Skeletal muscle tissue (tissue), 4 donors: ENCODE data around the gene FRMD3. TPM values are rescaled to one million over a fixed set of nuclear protein-coding genes. Genes with fewer than 3 reads are reported as not detected.

Experiments
- H3K27ac ChIP-seq: one replicate; pipeline ENCODE4 v1.7.0; 2013; ENCODE audit warnings: mild to moderate bottlenecking, low read depth, low read length, inconsistent platforms
- H3K27me3 ChIP-seq, 3 donors: one replicate each; pipeline ENCODE4 v1.7.0; 2013; ENCODE audit warnings: low read length in 3 of 3; ENCODE audit not compliant: control insufficient read depth in 3 of 3, insufficient read depth in 3 of 3
- H3K36me3 ChIP-seq, 3 donors: one replicate each; pipeline ENCODE4 v1.7.0; 2013; ENCODE audit warnings: low read length in 3 of 3; ENCODE audit not compliant: control insufficient read depth in 3 of 3, insufficient read depth in 3 of 3
- H3K4me1 ChIP-seq, 3 donors: one replicate each; pipeline ENCODE4 v1.7.0; 2013; ENCODE audit warnings: low read length in 3 of 3, mild to moderate bottlenecking in 3 of 3; ENCODE audit not compliant: control insufficient read depth in 3 of 3, insufficient read depth in 3 of 3
- H3K4me3 ChIP-seq, 3 donors: one replicate each; pipeline ENCODE4 v1.7.0; 2013; ENCODE audit warnings: low read length in 3 of 3
- H3K9ac ChIP-seq, 3 donors: one replicate each; pipeline ENCODE4 v1.7.0; 2013; ENCODE audit warnings: low read length in 3 of 3, mild to moderate bottlenecking in 3 of 3, moderate library complexity in 2 of 3, low read depth in 1 of 3
- H3K9me3 ChIP-seq, 3 donors: one replicate each; pipeline ENCODE4 v1.7.0; 2013; ENCODE audit warnings: low read length in 3 of 3; ENCODE audit not compliant: control insufficient read depth in 3 of 3
- total RNA-seq: library from RNA; depleted of rRNA; stranded (reverse); fragments of >200 nt; gene quantifications from one replicate; pipeline ENCODE4 v1.2.3, GENCODE V29; 2014
- donor health status: Osteomylitis.

Gene FRMD3
- total RNA-seq: 27.7 TPM

DNA sequence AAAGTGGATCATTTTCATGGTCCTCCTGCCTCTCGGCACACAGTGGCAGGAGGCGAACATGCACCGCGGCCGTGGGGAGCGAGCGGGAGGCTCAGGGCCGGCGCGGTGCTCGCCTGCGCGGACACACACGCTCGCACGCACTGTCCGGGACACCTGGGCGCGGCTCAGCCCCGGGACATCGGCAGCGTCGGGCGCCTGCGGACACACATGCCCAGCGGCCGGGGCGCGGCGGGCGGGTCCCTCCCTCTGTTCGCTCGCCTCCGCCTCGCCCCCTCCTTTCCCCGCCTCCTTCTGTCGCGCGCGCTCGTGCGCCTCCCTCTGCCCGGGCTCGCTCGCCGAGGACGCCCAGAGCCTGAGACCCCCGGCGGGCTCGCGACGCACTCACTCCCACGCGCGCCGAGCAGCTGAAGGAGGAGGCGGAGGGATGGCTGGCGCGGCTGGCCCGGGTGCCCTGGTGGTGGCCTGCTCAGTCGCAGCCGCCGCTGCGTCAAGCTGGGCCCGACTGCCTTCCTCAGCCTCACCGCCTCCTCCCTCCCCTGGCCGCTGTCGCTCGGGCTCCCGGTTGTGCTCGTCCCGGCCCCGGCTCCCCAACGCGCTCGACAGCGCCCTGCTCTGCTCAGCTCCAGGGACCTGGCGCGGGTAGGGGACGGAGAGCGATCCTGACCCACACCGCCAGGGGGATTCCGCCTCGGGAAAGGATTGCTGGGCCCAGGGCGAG, at the start of gene FRMD3:
TSS of gene FRMD3 (minus strand) at position 230 of the 718 bp plus-strand sequence. CDS start at position 60, 170 bp downstream.
- H3K27ac ChIP-seq: peak within 1 kb of the TSS; percentile 38
- H3K9ac ChIP-seq: peak within 1 kb of the TSS; percentile 57 to 76 (median 66)

DNA sequence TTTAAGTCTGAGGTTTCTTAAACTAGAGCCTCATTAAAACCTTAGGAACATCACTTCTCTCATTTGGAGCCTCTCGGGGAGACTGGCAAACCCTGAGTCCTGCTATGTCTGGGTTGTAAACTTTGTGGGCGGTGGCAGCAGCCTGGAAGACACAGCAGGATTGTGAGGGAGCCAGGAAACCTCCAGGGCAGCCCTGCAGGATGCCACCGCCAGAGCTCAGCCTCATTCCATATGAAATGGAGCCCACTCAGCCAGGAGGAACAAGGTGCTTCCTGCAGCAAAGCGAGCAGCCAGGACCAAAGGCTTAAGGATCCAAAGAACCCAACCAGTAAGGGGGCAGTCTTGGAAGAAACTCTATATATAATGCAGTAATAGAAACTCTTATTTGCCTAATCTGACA, 46.8 kb upstream of the FRMD3 start:
- Histone ChIP-seq H3K9me3 (no peaks in the 10 kb centered on the region), H3K36me3 (peaks cover 0 to 13% (median 0%) of the 10 kb centered on the region in 3 donors), H3K27me3 (no peaks in the 10 kb centered on the region), H3K27ac (no peak overlapping the region), H3K9ac (no peak overlapping the region), H3K4me1 (no peaks in the 10 kb centered on the region), H3K4me3 (no peak overlapping the region)

More for the DNA sequence above, at the start of gene FRMD3:
- Histone ChIP-seq H3K27me3 (peaks cover 6 to 13% (median 7%) of the 10 kb centered on the region in 3 donors), H3K4me3 (peak within 1 kb of the TSS; percentile 71 to 78 (median 77)), H3K36me3 (no peaks in the 10 kb centered on the region), H3K4me1 (peaks cover 18 to 19% (median 18%) of the 10 kb centered on the region in 3 donors), H3K9me3 (no peaks in the 10 kb centered on the region)

DNA sequence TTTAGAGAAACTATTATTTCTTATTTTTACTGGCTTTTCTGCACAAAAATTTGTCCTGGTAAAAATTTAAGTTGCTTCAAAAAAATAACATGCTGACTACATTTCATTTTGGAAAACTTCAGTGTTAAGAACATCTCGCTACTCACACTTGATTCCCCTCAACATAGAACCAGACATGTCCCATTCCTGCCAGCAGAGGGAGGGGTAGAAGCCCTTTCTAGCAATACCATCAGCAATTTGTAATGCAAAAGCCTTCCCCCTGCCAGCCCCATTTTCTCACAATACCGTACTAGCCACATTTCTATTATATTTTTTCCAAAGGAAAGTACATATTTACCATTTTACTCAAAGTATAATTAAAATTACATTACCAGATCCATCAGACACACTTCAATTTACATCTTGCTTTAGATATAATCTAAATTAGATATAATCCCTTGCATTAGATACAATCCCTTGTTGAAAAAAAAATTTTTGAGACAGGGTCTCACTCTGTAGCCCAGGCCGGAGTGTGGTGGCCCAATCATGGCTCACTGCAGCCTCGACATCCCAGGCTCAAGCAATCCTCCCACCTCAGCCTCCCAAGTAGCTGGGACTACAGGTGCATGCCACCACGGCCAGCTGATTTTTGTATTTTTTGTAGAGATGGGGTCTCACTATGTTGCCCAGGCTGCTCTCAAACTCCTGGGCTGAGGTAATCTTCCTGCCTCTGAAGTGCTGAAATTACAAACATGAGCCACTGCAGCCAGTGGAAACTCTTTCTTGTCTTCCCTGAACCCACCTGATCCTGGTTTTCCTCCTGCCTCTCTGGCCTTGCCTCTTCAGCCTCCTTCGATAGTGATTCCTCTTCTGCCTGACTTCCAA, 45.2 kb upstream of the FRMD3 start:
- no peak overlapping the region for H3K27ac ChIP-seq
- H3K9me3 ChIP-seq: no peaks in the 10 kb centered on the region
- H3K27me3 ChIP-seq: no peaks in the 10 kb centered on the region
- H3K36me3 ChIP-seq: peaks cover 0 to 13% (median 0%) of the 10 kb centered on the region in 3 donors
- no peaks in the 10 kb centered on the region for H3K4me1 ChIP-seq
- H3K9ac ChIP-seq: no peak overlapping the region
- H3K4me3 ChIP-seq: no peak overlapping the region

DNA sequence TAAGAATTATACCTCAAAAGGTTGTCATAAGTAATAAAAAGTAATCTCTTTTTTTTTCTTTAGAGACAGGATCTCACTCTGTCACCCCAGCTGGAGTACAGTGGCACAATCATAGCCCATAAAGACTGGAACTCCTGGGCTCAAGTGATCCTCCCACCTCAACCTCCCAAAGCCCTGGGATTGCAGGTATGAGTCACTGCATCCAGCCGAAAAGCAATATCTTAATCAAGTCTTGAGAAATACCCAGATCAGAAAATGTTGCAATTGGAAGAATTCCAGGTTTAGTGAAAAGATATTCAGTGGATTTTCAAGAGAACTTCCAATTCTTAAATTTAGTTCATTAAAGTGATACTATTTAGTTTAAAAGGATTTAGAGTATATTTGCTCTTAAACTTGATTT, 43.8 kb upstream of the FRMD3 start:
- Histone ChIP-seq H3K27ac (no peak overlapping the region), H3K4me1 (no peaks in the 10 kb centered on the region), H3K36me3 (peaks cover 0 to 13% (median 0%) of the 10 kb centered on the region in 3 donors), H3K27me3 (no peaks in the 10 kb centered on the region), H3K9ac (no peak overlapping the region), H3K4me3 (no peak overlapping the region), H3K9me3 (no peaks in the 10 kb centered on the region)

DNA sequence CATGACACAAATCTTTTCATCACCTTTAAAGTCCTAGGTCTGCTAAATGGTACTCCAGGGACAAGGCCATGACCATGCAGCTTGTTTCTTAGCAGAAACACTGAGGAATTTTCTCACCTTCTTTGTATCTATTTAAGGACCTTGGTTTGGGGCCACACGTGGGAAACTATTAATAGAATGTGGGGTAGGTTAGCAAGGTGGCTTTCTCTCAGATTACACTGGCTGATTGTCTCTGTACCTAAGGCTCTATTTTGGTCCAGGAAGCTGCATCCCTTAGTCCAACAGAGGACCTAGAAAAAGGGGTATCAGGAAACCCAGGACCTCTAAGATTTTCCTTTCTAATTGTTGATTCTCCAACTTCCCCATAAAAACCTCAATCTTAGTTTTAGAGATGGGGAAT, 36.3 kb upstream of the FRMD3 start:
- Histone ChIP-seq H3K9me3 (no peaks in the 10 kb centered on the region), H3K4me1 (peaks cover 5 to 9% (median 9%) of the 10 kb centered on the region in 3 donors), H3K4me3 (no peak overlapping the region), H3K9ac (no peak overlapping the region), H3K27me3 (no peaks in the 10 kb centered on the region), H3K36me3 (no peaks in the 10 kb centered on the region), H3K27ac (no peak overlapping the region)

DNA sequence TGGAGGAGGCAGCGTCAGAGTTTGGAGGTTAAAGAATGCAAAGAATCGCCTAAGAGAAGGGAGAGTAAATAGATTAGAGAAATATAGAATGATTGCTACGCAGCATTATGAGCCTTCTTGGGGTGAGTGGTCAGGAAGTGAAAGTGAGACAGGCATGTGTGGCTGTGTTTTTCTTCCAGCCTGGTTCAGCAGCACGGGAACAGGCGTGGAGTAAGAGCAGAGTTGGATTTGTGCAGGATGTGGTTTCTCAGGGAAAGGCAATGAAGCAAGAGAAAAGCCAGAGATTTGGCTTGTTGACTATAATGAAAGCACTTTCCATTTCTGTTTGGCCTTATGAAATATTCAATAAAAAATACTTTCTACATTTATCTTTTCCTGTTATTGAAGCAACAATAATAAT, 34.3 kb upstream of the FRMD3 start:
- Histone ChIP-seq H3K27ac (no peak overlapping the region), H3K27me3 (no peaks in the 10 kb centered on the region), H3K9me3 (no peaks in the 10 kb centered on the region), H3K36me3 (no peaks in the 10 kb centered on the region), H3K4me1 (peaks cover 9 to 14% (median 9%) of the 10 kb centered on the region in 3 donors), H3K4me3 (no peak overlapping the region), H3K9ac (no peak overlapping the region)

DNA sequence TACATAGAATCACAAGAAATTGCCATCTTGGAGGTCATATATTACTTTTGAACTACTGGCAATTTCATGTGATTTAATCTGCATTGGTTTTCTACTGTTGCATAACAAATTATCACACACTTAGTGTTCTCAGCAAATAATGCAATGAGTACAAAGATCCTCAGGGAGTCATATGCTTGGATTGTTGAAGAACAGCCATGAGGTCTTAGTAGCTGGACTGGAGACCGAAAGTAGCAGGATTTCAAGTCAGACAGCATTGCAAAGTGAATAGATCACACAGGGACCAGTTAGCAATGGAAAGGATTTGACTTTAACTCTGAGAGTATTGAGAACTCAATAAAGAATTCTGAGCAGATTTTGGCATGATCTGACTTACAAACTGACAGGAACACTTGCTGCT, 32.2 kb upstream of the FRMD3 start:
- H3K36me3 ChIP-seq: no peaks in the 10 kb centered on the region
- H3K9ac ChIP-seq: no peak overlapping the region
- H3K27ac ChIP-seq: no peak overlapping the region
- H3K9me3 ChIP-seq: no peaks in the 10 kb centered on the region
- H3K4me3 ChIP-seq: no peak overlapping the region
- H3K27me3 ChIP-seq: no peaks in the 10 kb centered on the region
- peaks cover 9 to 14% (median 9%) of the 10 kb centered on the region in 3 donors for H3K4me1 ChIP-seq

DNA sequence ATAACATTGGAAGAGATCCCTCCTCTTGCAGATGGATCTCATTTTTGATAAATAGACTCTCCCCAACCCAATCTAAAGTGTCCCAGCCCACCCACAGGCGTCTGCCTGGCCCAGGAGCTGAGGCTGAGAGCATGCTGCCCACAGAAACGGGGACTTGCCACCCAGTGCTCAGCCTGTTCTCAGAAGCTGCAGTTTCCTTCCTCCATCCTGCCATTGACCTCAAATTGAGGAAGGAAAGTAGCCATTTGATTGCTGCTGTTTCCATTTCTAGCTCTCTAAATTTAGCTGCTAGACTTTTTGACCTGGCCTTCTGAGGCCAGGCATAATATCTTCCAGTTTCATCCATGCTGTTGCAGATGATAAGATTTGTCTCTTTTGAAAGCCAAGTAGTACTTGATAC, 31.1 kb upstream of the FRMD3 start:
- H3K27ac ChIP-seq: no peak overlapping the region
- no peaks in the 10 kb centered on the region for H3K36me3 ChIP-seq
- no peak overlapping the region for H3K9ac ChIP-seq
- H3K4me3 ChIP-seq: no peak overlapping the region
- H3K4me1 ChIP-seq: peaks cover 5 to 14% (median 9%) of the 10 kb centered on the region in 3 donors
- no peaks in the 10 kb centered on the region for H3K27me3 ChIP-seq
- no peaks in the 10 kb centered on the region for H3K9me3 ChIP-seq

DNA sequence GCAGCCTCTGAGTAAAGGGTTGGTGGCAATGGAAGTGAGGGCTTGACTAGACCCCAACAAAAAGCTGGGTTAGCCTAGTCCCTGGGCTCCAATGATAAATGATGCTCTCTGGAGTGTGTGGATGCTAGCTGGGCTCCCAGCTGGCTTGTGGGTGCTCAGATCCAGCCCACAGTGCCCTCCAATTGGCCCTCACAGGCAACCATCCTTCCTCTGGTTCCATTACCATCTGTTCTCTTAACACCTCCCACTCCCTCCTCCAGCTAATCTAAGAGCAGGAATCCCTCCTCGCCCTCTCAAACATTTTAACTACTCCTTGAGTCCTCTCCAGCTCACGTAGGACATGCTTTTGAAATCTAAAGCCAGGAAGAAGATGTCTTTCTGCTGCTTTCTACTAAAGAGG, 25.2 kb upstream of the FRMD3 start:
- H3K27ac ChIP-seq: no peak overlapping the region
- H3K4me1 ChIP-seq: no peaks in the 10 kb centered on the region
- no peak overlapping the region for H3K9ac ChIP-seq
- H3K27me3 ChIP-seq: no peaks in the 10 kb centered on the region
- H3K36me3 ChIP-seq: no peaks in the 10 kb centered on the region
- H3K4me3 ChIP-seq: no peak overlapping the region
- no peaks in the 10 kb centered on the region for H3K9me3 ChIP-seq
